Loucy (cell line): ENCODE results near the gene RABGAP1.
A peak's percentile ranks its signal among the peaks of the same experiment; 100 is the strongest.

ENCODE experiments used
- H2AFZ ChIP-seq: fragments of 200-600 bp; sonication (generic); 2 replicates; pipeline ENCODE4 v1.6.0; 2016; ENCODE audit warnings: antibody characterized with exemption, mild to moderate bottlenecking, low read length, moderate library complexity
- H3F3A ChIP-seq: fragments of 200-600 bp; 2 replicates; pipeline ENCODE4 v1.6.0; 2016; ENCODE audit warnings: antibody characterized with exemption, low read depth, mild to moderate bottlenecking
- H3K27me3 ChIP-seq: fragments of 200-600 bp; sonication (generic); 2 replicates; pipeline ENCODE4 v1.6.1; 2014; ENCODE audit warnings: low read length, mild to moderate bottlenecking; ENCODE audit not compliant: insufficient read depth, poor library complexity, severe bottlenecking
- H3K36me3 ChIP-seq: fragments of 200-600 bp; sonication (generic); 2 replicates; pipeline ENCODE4 v1.6.1; 2016; ENCODE audit warnings: low read length; ENCODE audit not compliant: insufficient read depth
- H3K4me1 ChIP-seq: fragments of 200-600 bp; sonication (generic); 2 replicates; pipeline ENCODE4 v1.5.1; 2014; ENCODE audit warnings: low read length, mild to moderate bottlenecking; ENCODE audit not compliant: insufficient read depth, poor library complexity, severe bottlenecking
- H3K4me2 ChIP-seq: fragments of 200-600 bp; sonication (generic); 2 replicates; pipeline ENCODE4 v1.6.0; 2014; ENCODE audit warnings: antibody characterized with exemption, low read length, low read depth, mild to moderate bottlenecking; ENCODE audit not compliant: poor library complexity, severe bottlenecking
- H3K4me3 ChIP-seq: fragments of 200-600 bp; sonication (generic); 2 replicates; pipeline ENCODE4 v1.5.1; 2014; ENCODE audit warnings: low read length, mild to moderate bottlenecking, mixed read lengths; ENCODE audit not compliant: poor library complexity, severe bottlenecking
- H3K79me2 ChIP-seq: fragments of 200-600 bp; sonication (generic); 2 replicates; pipeline ENCODE4 v1.6.1; 2014; ENCODE audit warnings: low read length; ENCODE audit not compliant: insufficient read depth
- H3K9ac ChIP-seq: fragments of 200-600 bp; sonication (generic); 2 replicates; pipeline ENCODE4 v1.6.0; 2014; ENCODE audit warnings: mild to moderate bottlenecking, low read depth, low read length, moderate library complexity; ENCODE audit not compliant: poor library complexity, severe bottlenecking
- H3K9me2 ChIP-seq: fragments of 200-600 bp; sonication (generic); replicated peaks from 2 replicates; pipeline ENCODE4 v1.6.1; 2016; ENCODE audit warnings: low read depth, low read length, mixed read lengths
- H3K9me3 ChIP-seq: fragments of 200-600 bp; sonication (generic); 2 replicates; pipeline ENCODE4 v1.6.1; 2014; ENCODE audit warnings: mild to moderate bottlenecking, antibody characterized with exemption, low read length, low read depth; ENCODE audit not compliant: insufficient read depth
- H4K20me1 ChIP-seq: fragments of 200-600 bp; sonication (generic); 2 replicates; pipeline ENCODE4 v1.6.0; 2014; ENCODE audit warnings: antibody characterized with exemption, low read length, mild to moderate bottlenecking; ENCODE audit not compliant: insufficient read depth, poor library complexity, severe bottlenecking
- EZH2phosphoT487 ChIP-seq: fragments of 200-600 bp; IDR thresholded peaks from 2 replicates; pipeline ENCODE4 v1.6.1; 2018; ENCODE audit warnings: antibody characterized with exemption, mild to moderate bottlenecking, moderate library complexity, borderline replicate concordance
- TF ChIP-seq, protein P1 (sequence below): fragments of 200-600 bp; sonication (generic); conservative IDR thresholded peaks from 2 replicates; pipeline ENCODE4 v1.5.1; 2014; ENCODE audit warnings: mild to moderate bottlenecking, antibody characterized with exemption, low read length

The RABGAP1 gene

DNA sequence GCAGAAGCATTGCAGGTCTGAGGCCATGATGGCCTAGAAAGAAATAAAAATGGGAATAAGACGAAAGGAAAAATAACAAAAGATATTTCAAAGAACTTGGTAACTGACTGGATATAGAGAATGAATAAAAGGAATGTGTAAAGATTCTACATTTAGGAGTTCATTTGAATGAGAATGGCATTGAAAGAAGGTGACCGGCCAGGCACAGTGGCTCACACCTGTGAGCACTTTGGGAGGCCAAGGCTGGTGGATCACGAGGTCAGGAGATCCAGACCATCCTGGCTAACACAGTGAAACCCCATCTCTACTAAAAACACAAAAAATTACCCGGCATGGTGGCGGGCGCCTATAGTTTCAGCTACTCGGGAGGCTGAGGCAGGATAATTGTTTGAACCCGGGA lies 18.1 kb upstream of the RABGAP1 start:
- TF ChIP-seq, protein P1, sequence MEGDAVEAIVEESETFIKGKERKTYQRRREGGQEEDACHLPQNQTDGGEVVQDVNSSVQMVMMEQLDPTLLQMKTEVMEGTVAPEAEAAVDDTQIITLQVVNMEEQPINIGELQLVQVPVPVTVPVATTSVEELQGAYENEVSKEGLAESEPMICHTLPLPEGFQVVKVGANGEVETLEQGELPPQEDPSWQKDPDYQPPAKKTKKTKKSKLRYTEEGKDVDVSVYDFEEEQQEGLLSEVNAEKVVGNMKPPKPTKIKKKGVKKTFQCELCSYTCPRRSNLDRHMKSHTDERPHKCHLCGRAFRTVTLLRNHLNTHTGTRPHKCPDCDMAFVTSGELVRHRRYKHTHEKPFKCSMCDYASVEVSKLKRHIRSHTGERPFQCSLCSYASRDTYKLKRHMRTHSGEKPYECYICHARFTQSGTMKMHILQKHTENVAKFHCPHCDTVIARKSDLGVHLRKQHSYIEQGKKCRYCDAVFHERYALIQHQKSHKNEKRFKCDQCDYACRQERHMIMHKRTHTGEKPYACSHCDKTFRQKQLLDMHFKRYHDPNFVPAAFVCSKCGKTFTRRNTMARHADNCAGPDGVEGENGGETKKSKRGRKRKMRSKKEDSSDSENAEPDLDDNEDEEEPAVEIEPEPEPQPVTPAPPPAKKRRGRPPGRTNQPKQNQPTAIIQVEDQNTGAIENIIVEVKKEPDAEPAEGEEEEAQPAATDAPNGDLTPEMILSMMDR: no peak
- no peak for TF ChIP-seq EZH2phosphoT487
- no peak overlapping the region for H3K4me2 ChIP-seq

DNA sequence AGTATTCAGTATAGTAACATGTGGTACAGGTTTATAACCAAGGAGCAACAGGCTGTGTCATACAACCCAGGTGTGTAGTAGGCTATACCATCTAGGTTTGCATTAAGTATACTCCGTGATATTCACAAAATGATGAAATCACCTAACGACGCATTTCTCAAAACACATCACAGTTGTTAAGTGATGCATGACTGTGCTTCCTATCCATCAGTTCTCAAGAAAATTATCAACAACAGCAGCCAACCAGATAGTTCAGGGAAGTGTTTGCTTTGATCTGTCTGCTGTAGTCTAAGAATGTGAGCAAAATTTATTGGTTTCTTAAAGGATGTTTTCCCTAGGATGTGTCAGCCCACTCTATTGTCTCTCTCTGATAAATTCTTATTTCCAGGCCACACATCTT lies 16.9 kb upstream of the RABGAP1 start:
- Histone ChIP-seq H3K36me3 (peaks cover 3% of the 10 kb centered on the region; the same call in 1 of the 2 replicates), H3K9me3 (no peaks in the 10 kb centered on the region), H3K4me3 (no peak overlapping the region), H3K27me3 (no peaks in the 10 kb centered on the region), H3K4me2 (no peak overlapping the region), H2AFZ (no peak overlapping the region), H3K79me2 (peaks cover 18% of the 10 kb centered on the region), H3F3A (no peaks in the 10 kb centered on the region), H4K20me1 (no peaks in the 10 kb centered on the region), H3K4me1 (peaks cover 7% of the 10 kb centered on the region), H3K9ac (no peak overlapping the region), H3K9me2 (no peaks in the 10 kb centered on the region)
- TF ChIP-seq, protein P1: no peak
- TF ChIP-seq EZH2phosphoT487: no peak

More for the DNA sequence above, 18.1 kb upstream of the RABGAP1 start:
- H3F3A ChIP-seq: no peaks in the 10 kb centered on the region
- no peaks in the 10 kb centered on the region for H3K4me1 ChIP-seq
- peaks cover 3% of the 10 kb centered on the region; the same call in 1 of the 2 replicates for H3K36me3 ChIP-seq
- H2AFZ ChIP-seq: no peak overlapping the region
- no peak overlapping the region for H3K9ac ChIP-seq
- H3K9me3 ChIP-seq: no peaks in the 10 kb centered on the region
- H3K79me2 ChIP-seq: peaks cover 11% of the 10 kb centered on the region; the same call in 1 of the 2 replicates
- H3K4me3 ChIP-seq: no peak overlapping the region
- H4K20me1 ChIP-seq: no peaks in the 10 kb centered on the region
- H3K9me2 ChIP-seq: no peaks in the 10 kb centered on the region
- no peaks in the 10 kb centered on the region for H3K27me3 ChIP-seq

DNA sequence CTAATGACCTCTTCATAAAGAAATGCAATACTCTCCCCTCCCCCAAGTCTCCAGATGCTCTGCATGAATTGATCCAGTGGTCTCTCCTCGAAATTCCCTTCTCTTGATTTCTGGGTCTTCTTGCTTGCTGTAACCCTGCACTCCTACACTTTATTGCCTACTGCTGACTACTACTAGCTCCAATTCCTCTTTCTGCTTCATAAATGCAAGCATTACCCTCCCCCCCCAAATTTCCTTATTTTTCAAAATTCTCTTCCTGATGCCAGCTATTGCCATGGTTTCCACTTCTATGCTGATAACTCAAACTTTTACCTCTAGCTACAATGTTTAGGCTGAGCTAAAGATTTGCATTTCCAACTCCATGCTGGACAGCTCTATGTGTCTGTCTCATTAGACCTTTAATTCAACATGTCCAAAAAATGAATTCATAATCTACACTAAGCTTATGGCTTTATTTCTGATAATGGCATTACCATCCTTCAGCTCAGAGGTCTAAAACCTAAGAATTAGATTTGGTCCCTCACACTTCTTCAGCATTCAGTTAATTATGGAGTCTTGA lies 10.9 kb upstream of the RABGAP1 start:
- H3K9me3 ChIP-seq: no peaks in the 10 kb centered on the region
- H4K20me1 ChIP-seq: no peaks in the 10 kb centered on the region
- H3K9me2 ChIP-seq: no peaks in the 10 kb centered on the region
- H3K4me3 ChIP-seq: peak overlapping the region; percentile 84
- H3K4me2 ChIP-seq: peak overlapping the region; percentile 88
- no peak for TF ChIP-seq EZH2phosphoT487
- TF ChIP-seq, protein P1: no peak
- H3K9ac ChIP-seq: peak overlapping the region; percentile 86
- no peaks in the 10 kb centered on the region for H3K36me3 ChIP-seq
- no peak overlapping the region for H2AFZ ChIP-seq
- H3K4me1 ChIP-seq: peaks cover 41% of the 10 kb centered on the region
- H3K79me2 ChIP-seq: peaks cover 59% of the 10 kb centered on the region
- H3F3A ChIP-seq: no peaks in the 10 kb centered on the region
- H3K27me3 ChIP-seq: no peaks in the 10 kb centered on the region
